Activated CD4-positive, alpha-beta T cell treated with anti-CD3 and anti-CD28 coated beads, Interleukin-2, amount 50 U/mL, for 24 hours (primary cell): ENCODE measurements around the gene PCDHGC3.
"Not testable (repeated sequence)": the region's sequence is repeated elsewhere in the genome, so short reads cannot be mapped to it uniquely, and the experiment has no call there.

Experiments used
- DNase-seq, 2 donors: peaks; one replicate each; pipeline ENCODE4 v3.0.0-alpha.2; 2020; ENCODE audit warnings: low read depth in 1 of 2, low spot score in 1 of 2

Gene PCDHGC3

GRCh38 chr5:141475625-141476131 lies at the start of gene PCDHGC3:
TSS of gene PCDHGC3 (plus strand) at chr5:141475966. CDS start at chr5:141476117, 151 bp downstream.
- peak in 1 of 2 donors; percentile 43 for DNase-seq

- DNase-seq, result no peak
Measured at GRCh38 chr5:141427783-141428426, 47.9 kb upstream of the PCDHGC3 start.

- DNase-seq, result no peak
Measured at GRCh38 chr5:141430332-141431113, 45.2 kb upstream of the PCDHGC3 start, which contains the start of gene PCDHGA12. TSS of gene PCDHGA12 (plus strand) at chr5:141430507. CDS start at chr5:141430760, 253 bp downstream.

- DNase-seq, result no peak
Measured at GRCh38 chr5:141431286-141431685, 44.5 kb upstream of the PCDHGC3 start.

- DNase-seq, result not testable (repeated sequence)
Measured at GRCh38 chr5:141432308-141432707, 43.5 kb upstream of the PCDHGC3 start.

GRCh38 chr5:141432726-141433125 lies 43.0 kb upstream of the PCDHGC3 start:
- not testable (repeated sequence) for DNase-seq

GRCh38 chr5:141434006-141434405 lies 41.8 kb upstream of the PCDHGC3 start:
- DNase-seq, result no peak

- no peak for DNase-seq
Measured at GRCh38 chr5:141437221-141437620, 38.5 kb upstream of the PCDHGC3 start.

GRCh38 chr5:141439411-141440141 lies 36.2 kb upstream of the PCDHGC3 start:
- DNase-seq, result no peak

GRCh38 chr5:141440341-141440740 lies 35.4 kb upstream of the PCDHGC3 start:
- DNase-seq, result no peak

GRCh38 chr5:141441571-141442170 lies 34.1 kb upstream of the PCDHGC3 start:
- no peak for DNase-seq

- no peak for DNase-seq
Measured at GRCh38 chr5:141465351-141465750, 10.4 kb upstream of the PCDHGC3 start.

GRCh38 chr5:141476132-141476911 lies 556 bp downstream of the PCDHGC3 start:
- DNase-seq, result no peak

- no peak for DNase-seq
Measured at GRCh38 chr5:141477044-141477575, 1.3 kb downstream of the PCDHGC3 start.

- DNase-seq, result no peak
Measured at GRCh38 chr5:141477815-141478214, 2.0 kb downstream of the PCDHGC3 start.

- no peak for DNase-seq
Measured at GRCh38 chr5:141478321-141478945, 2.7 kb downstream of the PCDHGC3 start.

- no peak for DNase-seq
Measured at GRCh38 chr5:141479776-141480175, 4.0 kb downstream of the PCDHGC3 start.

- DNase-seq, result no peak
Measured at GRCh38 chr5:141483902-141484301, 8.1 kb downstream of the PCDHGC3 start.

GRCh38 chr5:141484310-141484640 lies 8.5 kb downstream of the PCDHGC3 start:
- no peak for DNase-seq
